Left forelimb (tissue), 1 donor: Measurements from ENCODE around the gene MAGI3.
"Not testable (repeated sequence)": the region's sequence is repeated elsewhere in the genome, so short reads cannot be mapped to it uniquely, and the experiment has no call there.

Source experiments
- DNase-seq: peaks from one replicate; pipeline ENCODE4 v3.0.0-alpha.2; 2018; ENCODE audit warnings: low spot score

MAGI3 gene

DNA sequence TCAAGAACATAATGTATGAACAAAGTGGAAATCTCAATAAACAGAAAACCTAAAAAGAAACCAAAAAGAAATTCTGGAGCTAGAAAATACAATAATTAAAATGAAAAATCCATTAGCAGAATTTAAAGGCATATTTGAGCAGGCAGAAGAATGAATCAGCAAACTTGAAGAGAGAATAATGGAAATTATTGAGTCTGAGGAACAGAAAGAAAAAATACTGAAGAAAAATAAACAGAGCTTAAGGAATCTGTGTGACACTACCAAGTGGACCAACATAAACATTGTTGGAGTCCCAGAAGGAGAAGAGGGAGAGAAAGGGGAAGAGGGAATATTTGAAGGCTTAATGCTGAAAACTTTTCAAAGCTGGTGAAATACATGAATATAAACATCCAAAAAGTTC, 54.5 kb downstream of the MAGI3 start:
- no peak for DNase-seq

DNA sequence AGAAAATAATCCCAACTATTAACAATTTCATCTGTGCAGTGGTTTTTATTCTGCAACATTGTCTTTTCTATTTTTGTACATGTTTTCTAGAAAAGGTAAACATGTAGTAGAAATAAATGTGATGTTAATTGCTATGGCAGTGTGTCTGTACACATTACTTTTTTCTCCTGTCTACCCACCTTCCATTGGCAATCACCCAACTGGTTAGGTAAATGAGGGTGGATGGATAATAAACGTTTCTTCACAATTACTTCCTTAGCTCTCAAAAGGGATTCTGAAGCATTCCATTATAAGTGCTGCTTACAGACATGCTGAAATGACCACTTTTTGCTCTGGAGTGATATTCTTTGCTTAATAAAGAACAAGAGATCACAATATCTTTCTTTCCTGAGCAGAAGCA, 61.4 kb downstream of the MAGI3 start:
- no peak for DNase-seq

DNA sequence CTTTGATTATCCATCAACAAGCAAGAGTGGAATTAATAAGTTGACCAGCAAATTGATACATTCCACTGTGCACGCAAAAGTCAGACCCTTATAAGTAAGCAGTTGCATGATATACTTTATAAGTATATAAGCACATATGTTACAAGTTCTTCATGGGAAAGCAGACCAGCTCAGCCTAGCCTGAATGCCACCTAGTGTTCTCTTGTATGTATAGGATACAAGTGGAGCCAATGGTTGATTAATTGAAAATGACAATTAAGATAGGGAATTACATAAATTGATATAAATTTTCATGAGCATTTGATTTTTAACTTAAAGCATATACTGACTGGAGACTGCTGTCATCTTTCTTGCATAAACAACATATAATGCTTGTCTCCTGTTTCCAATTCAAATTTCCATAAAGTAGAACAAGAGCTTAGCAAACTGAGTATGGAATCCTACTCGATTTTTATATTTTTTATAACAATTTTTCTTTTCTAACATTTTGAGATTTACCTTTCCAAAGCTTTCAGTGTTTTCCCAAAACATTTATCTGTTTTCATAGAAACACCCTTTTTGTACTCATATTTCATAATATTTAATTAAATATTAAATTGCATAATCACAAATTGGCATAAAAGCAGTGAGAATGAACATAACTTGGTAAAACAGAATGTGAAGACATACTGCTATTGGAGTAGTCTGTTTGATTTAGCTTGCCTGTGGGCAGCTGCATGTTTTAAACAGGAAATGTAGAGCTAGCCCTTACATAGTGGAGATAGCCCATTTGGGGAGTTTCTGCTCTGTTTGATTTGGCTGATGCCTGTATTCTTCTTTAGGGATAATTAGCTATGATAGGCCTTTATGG, 62.8 kb downstream of the MAGI3 start:
- no peak for DNase-seq

DNA sequence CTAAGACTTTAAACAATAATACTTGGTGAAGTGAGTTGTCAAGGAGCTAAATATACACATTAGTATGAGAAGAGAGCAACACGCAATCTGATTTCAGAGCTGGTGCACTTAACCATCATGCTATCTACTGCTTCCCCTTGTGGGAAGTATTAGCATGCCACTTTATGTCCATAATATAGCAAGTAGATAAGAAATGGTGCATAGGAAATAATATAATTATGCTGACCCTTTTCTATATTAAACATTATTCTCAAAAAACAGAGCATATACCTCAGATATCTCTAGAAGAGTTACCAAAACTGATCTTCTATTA, 63.4 kb downstream of the MAGI3 start:
- no peak for DNase-seq

DNA sequence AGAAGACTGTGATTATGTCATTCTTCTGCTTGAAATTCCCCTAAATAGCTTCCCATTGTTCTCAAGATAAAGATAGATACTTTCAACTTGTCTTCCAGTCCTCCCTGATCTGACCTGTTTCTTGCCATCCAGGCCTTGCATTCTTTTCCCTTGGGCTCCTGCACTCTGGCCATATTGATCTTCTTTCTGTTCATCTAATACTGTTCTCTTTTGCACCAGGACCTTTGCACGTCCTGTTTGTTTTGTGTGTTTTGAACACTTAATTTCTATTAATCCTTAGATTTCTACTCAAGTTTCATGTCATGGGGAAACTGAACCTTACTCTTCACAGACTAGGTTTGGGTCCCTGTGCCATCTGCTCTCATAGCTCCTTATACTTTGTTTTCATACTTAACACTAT, 65.1 kb downstream of the MAGI3 start:
- DNase-seq = no peak

DNA sequence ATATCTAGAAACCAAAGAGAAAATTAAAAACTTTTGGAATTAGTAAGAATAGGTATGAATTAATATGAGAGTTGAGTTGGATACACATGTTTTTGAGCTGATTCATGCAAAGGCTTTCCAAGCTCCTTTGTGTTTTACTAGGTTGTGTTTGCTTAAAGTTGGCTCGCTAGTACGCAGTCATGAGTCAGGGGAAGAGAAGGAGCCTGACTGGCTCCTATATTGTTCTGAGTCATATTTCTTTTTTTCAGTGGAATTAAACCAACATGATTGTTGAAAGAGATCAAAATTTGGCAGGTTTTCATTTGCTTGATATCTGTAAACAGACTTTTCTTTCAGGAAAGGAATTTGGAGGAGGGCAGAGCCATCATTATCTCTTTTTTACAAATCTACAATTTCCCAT, 66.7 kb downstream of the MAGI3 start:
- DNase-seq = no peak

DNA sequence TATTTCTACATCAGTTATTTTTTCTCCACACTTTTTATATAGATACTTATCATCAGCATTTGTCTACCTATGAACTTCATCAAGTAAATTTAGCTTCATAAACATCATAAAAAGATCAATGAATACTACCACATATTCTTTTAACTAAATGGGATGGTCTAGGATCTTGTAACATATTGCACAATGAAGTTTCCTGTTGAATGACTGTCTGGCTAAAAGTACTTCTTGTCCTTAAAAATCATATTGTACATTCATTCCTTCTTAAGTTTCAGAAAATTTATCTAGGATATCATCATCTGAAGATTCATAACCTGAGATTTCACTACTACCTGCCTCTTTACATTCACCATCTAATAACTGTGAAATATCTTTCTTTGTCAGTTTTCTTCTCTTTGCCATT, 69.0 kb downstream of the MAGI3 start:
- DNase-seq = no peak

DNA sequence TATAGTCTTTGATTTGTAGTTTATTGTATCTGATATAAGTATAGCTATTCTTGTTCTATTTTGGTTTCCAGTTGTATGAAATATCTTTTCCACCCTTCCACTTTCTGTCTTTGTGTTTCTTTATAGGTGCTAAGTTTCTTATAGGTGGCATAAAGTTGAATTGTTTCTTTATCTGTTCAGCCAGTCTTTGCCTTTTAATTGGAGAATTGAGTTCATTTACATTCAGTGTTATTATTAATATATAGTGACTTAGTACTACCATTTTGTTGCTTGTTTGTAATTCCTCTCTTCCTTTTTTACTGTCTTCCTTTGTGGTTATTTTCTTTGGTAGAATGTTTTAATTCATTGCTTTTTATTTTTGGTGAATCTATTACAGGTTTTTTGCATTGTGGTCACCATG, 77.7 kb downstream of the MAGI3 start:
- DNase-seq = no peak

DNA sequence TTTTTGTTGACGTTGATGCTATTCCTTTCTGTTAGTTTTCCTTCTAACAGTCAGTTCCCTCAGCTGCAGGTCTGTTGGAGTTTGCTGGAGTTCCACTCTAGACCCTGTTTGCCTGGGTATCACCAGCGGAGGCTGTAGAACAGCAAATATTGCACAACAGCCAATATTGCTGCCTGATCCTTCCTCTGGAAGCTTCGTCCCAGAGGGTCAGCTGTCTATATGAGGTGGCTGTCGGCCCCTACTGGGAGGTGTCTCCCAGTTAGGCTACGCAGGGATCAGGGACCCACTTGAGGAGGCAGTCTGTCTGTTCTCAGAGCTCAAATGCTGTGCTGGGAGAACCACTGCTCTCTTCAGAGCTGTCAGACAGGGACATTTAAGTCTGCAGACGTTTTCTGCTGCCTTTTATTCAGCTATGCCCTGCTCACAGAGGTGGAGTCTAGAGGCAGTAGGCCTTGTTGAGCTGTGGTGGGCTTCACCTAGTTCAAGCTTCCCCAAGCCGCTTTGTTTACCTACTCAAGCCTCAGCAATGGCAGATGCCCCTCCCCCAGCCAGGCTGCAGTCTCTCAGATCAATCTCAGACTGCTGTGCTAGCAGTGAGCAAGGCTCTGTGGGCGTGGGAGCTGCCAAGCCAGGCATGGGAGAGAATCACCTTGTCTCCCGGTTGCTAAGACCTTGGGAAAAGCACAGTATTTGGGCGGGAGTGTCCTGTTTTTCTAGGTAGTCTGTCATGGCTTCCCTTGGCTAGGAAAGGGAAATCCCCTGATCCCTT, 88.3 kb downstream of the MAGI3 start:
- DNase-seq = not testable (repeated sequence)

DNA sequence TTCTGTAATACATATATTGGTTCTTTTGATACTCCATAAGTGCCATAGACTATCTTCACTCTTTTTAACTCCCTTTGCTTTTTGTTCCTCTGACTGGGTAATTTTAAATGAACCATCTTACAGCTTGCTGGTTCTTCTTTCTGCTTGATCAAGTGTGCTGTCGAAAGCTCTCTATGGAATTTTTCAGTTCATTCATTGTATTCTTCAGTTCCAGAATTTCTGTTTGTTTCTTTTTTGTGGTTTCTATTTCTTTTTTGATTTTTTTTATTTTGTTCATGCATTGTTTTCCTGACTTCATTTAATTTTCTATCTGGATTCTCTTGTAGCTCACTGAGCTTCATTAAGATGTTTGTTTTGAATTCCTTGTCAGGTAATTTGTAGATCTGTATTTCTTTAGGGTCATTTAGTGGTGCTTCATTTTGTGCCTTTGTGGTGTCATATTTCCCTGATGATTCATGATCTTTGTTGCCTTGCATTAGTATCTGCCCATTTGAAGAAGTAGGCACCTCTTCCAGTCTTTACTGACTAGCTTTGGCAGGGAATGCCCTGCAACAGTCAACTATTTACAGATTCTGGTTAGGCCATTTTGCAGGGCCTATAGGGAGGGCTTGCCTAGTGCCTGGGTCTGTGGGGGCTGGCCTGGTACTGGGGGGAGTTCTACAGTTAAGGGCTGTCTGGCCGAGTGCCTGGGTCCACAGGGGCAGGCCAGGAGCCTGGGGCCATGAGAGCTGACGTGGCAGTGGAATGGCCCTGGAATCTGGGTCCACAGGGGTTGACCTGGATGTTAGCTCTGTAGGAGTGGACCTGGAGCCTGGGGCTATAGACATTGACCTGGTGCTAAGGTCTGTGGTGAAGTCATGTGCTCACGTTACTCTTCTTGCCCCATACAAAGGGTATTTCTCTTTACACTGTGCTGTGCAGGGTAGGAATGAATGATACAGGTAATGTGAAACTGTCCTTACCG, 89.7 kb downstream of the MAGI3 start:
- no peak for DNase-seq

DNA sequence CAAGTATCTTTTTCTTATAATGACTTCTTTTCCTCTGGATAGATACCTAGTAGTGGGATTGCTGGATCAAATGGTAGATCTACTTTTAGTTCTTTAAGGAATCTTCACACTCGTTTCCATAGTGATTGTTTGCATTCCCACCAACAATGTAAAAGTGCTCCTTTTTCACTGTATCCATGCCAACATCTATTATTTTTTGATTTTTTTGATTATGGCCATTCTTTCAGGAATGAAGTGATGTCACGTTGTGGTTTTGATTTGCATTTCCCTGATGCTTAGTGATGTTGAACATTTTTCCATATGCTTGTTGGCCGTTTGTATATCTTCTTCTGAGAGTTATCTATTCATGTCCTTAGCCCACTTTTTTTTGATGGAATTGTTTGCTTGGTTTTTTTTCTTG, 94.8 kb downstream of the MAGI3 start:
- not testable (repeated sequence) for DNase-seq

DNA sequence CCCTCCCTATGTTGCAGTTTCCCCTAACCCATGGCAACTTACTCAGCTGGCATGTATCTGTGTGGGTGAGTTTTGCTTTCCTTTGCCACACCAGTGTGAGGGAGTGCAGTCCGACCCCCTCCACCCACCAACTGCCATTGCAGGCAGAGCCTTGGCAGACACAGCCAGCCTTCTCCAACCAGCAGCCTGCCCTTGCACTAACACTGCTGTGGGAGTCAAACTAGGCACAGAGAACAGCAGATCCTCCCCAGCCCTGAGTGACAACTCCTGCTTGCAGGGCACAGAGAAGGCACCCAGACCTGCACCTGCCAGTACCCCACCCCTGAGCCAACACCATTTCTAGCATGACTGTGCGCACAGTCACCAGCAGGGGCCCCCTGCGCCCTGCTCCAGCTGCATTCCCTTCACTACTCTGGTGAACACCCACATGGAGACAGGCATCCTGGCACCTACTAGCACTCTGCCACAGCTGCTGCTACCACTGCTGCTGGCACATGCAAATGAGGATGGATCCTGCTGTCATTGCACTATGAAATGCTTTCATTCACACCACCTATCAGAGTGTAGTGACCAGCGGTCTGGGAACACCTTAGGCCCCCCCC, 98.4 kb downstream of the MAGI3 start:
- DNase-seq = no peak

DNA sequence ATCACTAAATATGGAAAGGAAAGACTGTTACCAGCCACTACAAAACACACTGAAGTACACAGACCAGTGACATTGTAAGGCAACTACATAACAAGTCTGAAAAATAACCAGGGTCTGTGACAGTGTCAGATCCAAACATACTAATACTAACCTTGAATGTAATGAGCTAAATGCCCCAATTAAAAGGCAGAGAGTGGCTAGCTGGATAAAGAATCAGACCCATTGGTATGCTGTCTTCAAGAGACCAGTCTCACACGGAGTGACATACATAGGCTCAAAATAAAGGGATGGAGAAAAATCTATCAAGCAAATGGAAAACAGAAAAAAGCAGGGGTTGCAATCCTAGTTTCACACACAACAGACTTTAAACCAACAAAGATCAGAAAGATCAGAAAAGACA, 100.1 kb downstream of the MAGI3 start:
- no peak for DNase-seq

DNA sequence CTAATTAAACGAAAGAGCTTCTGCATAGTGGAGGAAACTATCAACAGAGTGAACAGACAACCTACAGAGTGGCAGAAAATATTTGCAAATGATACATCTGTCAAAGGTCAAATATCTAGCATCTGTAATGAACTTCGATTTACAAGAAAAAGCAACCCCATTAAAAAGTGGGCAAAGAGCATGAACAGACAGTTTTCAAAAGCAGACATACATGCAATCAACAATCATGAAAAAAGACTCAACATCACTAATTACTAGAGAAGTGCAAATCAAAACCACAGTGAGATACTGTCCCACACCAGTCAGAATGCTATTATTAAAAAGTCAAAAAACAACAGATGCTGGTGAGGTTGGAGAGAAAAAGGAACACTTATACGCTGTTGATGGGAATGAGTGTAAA, 103.2 kb downstream of the MAGI3 start:
- no peak for DNase-seq

DNA sequence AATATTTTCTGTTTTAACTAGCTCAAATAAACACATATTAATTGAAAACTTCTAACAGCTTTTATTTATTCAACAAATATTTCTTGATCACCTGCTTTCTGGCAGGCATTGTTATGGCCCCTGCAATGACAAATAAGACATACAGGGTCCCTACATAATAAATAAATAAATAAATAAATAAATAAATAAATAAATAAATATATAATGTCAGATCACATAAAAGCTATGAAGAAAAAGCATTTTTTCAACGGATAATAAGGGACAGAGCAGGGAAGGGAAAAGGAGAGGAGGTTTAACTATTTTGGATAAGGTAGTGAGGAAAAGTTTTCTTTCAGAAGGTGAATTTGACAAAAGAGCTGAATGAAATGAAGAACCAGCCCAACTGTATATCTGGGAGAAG, 115.0 kb downstream of the MAGI3 start:
- DNase-seq = no peak

DNA sequence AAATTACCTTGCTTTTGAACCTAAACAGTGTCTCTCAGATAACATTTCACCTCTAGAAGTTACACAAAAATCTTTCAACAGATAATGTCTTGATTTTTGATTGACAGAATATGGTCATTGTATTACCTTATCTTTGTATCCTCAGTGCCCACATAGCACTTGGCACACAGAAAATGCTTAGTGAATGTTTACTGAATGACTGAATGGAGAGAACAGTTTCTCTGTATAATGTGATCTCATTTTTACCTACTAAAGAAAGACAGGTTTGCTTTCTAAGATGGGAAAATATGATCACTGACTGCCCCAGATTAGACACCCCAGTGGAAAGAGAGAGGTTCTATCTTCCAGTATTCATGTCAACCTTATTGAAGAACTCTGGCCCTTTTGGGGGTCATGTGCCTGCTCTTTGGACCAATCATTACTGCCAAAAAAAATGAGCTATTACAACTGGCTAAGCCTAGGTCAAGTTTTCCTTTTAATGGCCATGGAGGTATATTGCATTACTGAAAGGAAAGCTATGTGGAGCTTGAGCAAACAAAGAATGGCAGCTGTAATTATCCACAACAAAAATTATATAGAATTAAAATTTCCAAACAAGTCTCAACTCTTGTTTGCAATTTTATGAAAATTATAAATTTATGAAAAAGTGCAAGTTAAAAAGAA, 117.4 kb downstream of the MAGI3 start:
- DNase-seq = no peak

DNA sequence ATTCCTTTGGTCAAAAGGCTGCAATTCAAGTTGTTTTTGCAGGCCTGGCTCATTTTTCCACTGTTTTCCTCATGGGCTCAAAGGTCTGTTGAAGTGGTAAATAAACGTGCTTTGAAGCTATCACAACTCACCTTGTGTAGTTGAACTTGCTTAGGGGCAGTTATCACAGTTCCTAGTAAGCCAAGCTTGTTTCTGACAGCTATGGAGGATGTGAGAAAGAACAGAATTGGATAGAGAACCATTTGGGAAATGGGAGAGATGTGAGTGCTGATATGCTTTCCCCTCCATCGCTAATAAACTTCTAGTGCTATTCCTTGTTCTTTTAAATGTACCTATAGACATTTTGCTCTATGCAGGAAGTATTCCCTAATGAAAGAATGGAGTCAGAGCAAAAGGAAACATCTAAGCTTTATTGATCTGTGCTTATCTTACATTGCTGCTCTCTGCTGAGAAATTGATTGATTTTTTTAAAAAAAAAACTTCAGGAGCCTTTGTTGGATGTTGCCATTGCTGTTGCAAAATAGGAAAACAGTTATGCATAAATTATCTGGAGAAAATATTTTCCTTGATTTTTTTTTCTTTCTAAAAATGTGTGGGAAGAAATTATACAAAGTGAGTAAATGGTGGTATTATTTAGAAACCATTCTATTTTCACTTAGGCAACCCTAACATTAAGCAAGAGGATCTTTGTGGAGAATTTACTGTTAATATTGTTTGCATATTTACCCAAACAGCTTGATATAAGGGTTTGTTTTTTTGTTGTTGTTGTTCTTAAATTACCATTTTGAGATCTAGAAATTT, 118.2 kb downstream of the MAGI3 start:
- DNase-seq = no peak

DNA sequence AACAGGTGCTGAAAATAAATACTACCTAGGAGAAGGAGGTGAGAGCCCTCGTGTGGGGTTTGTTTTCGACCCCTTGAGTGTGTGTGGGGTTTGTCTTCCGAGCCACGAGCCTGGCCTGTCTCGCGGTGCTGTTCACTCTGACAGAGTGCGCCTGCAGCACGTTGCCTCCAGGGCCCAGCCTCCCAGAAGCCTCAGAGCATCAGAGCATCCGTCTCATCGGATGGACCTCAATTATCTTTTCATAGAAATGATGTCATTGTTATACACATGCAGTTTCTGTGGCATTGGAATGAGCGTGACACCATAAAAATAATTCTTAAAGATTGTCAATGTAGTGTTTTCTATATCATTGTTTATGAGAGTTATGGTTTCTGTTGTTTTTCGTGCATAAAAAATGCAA, 119.5 kb downstream of the MAGI3 start:
- DNase-seq = not testable (repeated sequence)

DNA sequence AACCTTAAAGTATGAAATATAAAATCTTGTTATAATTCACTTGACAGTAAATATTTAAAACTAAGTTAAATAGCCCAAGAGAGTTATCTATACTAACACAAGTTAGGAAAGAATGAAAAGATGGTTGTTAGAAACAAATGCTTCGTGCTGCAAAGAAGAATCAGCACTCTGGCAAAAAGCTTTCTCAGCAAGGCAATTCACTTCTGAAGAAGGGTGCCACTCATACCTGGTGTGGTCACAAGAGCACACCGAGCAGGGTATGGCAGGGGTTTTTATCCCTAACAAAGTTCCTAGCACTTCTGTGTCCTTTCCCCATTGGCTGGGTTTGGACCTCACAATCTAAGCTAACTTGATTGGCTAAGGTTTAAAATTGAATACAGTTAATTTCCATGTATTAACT, 121.0 kb downstream of the MAGI3 start:
- no peak for DNase-seq

DNA sequence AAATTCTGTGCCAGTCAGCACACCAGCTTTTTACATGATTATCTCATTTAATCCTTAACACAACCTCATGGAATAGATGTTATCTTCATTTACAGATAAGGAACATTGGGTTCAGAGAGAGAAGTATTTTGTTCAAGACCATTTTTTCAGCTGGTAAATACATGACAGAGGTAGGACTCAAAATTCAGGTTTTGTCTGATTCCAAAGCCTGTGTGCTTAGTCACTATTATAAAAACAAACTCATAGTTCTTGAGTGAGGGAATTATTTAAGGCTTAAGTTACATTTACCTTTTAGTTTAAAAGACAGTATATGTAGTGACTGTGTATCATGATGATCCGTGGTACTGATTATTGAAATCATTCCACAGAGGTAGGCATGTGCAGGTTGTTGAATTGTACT, 125.2 kb downstream of the MAGI3 start:
- DNase-seq = no peak

DNA sequence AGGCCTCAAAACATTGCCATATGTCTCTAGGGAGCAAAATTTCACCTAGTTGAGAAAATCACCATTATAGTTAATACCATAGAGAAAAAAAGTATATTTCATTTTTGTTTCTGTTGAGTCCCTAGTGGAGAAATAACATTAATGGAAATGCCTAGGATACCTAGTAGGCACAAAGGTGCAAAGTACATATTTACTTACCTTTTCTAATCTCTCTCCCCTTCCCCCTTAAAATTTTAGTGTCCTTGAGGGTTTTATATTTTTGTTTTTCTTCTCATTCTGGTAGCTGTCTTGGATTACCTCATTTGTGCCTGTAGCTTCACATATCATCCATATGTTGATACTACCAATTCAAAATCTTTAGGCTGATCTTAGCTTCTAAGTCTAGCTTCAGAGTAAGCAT, 127.0 kb downstream of the MAGI3 start:
- no peak for DNase-seq
